Right atrium auricular region (tissue), 2 donors: Measurements from ENCODE around the gene SAMD13. TPM values are rescaled to one million over a fixed set of nuclear protein-coding genes. Genes with fewer than 3 reads are reported as not detected.

Experiments used
- DNase-seq: peaks from one replicate; pipeline ENCODE4 v3.0.0-alpha.2; 2019; ENCODE audit warnings: low spot score
- H3K27ac ChIP-seq, 2 donors: fragments of 200-600 bp; sonication (generic); 1 replicate in 1 of 2; 2 replicates in 1 of 2; pipeline ENCODE4 v1.5.1; 2016 to 2019
- H3K27me3 ChIP-seq, 2 donors: fragments of 200-600 bp; sonication (generic); one replicate each; pipeline versions ENCODE4 v1.5.1 to v1.6.0; 2017 to 2019
- H3K36me3 ChIP-seq: fragments of 200-600 bp; sonication (generic); one replicate; pipeline ENCODE4 v1.5.1; 2016
- H3K4me1 ChIP-seq, 2 donors: fragments of 200-600 bp; sonication (generic); one replicate each; pipeline versions ENCODE4 v1.5.1 to v1.6.0; 2017 to 2019
- H3K4me3 ChIP-seq, 2 donors: fragments of 200-600 bp; sonication (generic); 1 replicate in 1 of 2; 2 replicates in 1 of 2; pipeline ENCODE4 v1.5.1; 2017 to 2019; ENCODE audit warnings: mild to moderate bottlenecking in 1 of 2, moderate library complexity in 1 of 2
- H3K9me3 ChIP-seq, 2 donors: fragments of 200-600 bp; sonication (generic); one replicate each; pipeline ENCODE4 v1.5.1; 2019
- CTCF ChIP-seq, 2 donors: fragments of 200-600 bp; sonication (generic); IDR thresholded peaks; one replicate each; pipeline ENCODE4 v1.5.1; 2019; ENCODE audit warnings: antibody characterized with exemption in 2 of 2
- total RNA-seq, 2 donors: library from RNA; depleted of rRNA; stranded (reverse); fragments of >200 nt; gene quantifications; one replicate each; pipeline ENCODE4 v1.1.0, GENCODE V29; 2016

Gene SAMD13
- total RNA-seq, 2 donors from 2014 or later: 0.59 to 1.1 TPM

GRCh38 chr1:84266748-84267147, 34.8 kb upstream of the SAMD13 start:
- Histone ChIP-seq H3K27ac (no peak overlapping the region), H3K4me3 (no peak overlapping the region), H3K4me1 (no peaks in the 10 kb centered on the region), H3K9me3 (no peaks in the 10 kb centered on the region), H3K27me3 (no peaks in the 10 kb centered on the region), H3K36me3 (no peaks in the 10 kb centered on the region)
- no peak for DNase-seq
- no peak for TF ChIP-seq CTCF (IDR thresholded peaks at IDR 0.05)

GRCh38 chr1:84267476-84267875, 34.0 kb upstream of the SAMD13 start:
- Histone ChIP-seq H3K36me3 (no peaks in the 10 kb centered on the region), H3K4me1 (no peaks in the 10 kb centered on the region), H3K9me3 (no peaks in the 10 kb centered on the region), H3K4me3 (no peak overlapping the region), H3K27ac (no peak overlapping the region), H3K27me3 (no peaks in the 10 kb centered on the region)
- no peak for DNase-seq
- no peak for TF ChIP-seq CTCF (IDR thresholded peaks at IDR 0.05)

- no peak overlapping the region for H3K27ac ChIP-seq
- no peak for TF ChIP-seq CTCF (IDR thresholded peaks at IDR 0.05)
- no peaks in the 10 kb centered on the region for H3K36me3 ChIP-seq
- H3K4me3 ChIP-seq: no peak overlapping the region
- H3K4me1 ChIP-seq: no peaks in the 10 kb centered on the region
- no peaks in the 10 kb centered on the region for H3K27me3 ChIP-seq
- no peak for DNase-seq
- no peaks in the 10 kb centered on the region for H3K9me3 ChIP-seq
Observed at GRCh38 chr1:84268346-84268745, 33.2 kb upstream of the SAMD13 start.

- DNase-seq: no peak
- Histone ChIP-seq H3K36me3 (no peaks in the 10 kb centered on the region), H3K27ac (no peak overlapping the region), H3K4me1 (no peaks in the 10 kb centered on the region), H3K4me3 (no peak overlapping the region), H3K9me3 (no peaks in the 10 kb centered on the region), H3K27me3 (no peaks in the 10 kb centered on the region)
- no peak for TF ChIP-seq CTCF (IDR thresholded peaks at IDR 0.05)
Observed at GRCh38 chr1:84269306-84269705, 32.2 kb upstream of the SAMD13 start.

- no peaks in the 10 kb centered on the region for H3K27me3 ChIP-seq
- DNase-seq: no peak
- TF ChIP-seq CTCF (IDR thresholded peaks at IDR 0.05): no peak
- H3K9me3 ChIP-seq: no peaks in the 10 kb centered on the region
- H3K4me1 ChIP-seq: no peaks in the 10 kb centered on the region
- no peak overlapping the region for H3K4me3 ChIP-seq
- no peaks in the 10 kb centered on the region for H3K36me3 ChIP-seq
- H3K27ac ChIP-seq: no peak overlapping the region
Observed at GRCh38 chr1:84271441-84272151, 29.9 kb upstream of the SAMD13 start.

GRCh38 chr1:84272401-84272800, 29.1 kb upstream of the SAMD13 start:
- DNase-seq: no peak
- no peaks in the 10 kb centered on the region for H3K27me3 ChIP-seq
- no peaks in the 10 kb centered on the region for H3K36me3 ChIP-seq
- TF ChIP-seq CTCF (IDR thresholded peaks at IDR 0.05): no peak
- no peak overlapping the region for H3K27ac ChIP-seq
- H3K9me3 ChIP-seq: no peaks in the 10 kb centered on the region
- H3K4me3 ChIP-seq: no peak overlapping the region
- no peaks in the 10 kb centered on the region for H3K4me1 ChIP-seq
